ENCODE measurements around the gene PCDHB11. TPM values are rescaled to one million over a fixed set of nuclear protein-coding genes. Genes with fewer than 3 reads are reported as not detected.
"Not testable (repeated sequence)": the region's sequence is repeated elsewhere in the genome, so short reads cannot be mapped to it uniquely, and the experiment has no call there.

The PCDHB11 gene
- total RNA-seq, 2 experiments from 2014 or later = not detected

GRCh38 chr5:141201646-141202045 is 2.2 kb downstream of the PCDHB11 start:
- DNase-seq; H3K4me3 Mint-ChIP-seq; POLR2A ChIA-PET; H3K36me3 Mint-ChIP-seq; H3K27me3 Mint-ChIP-seq; H3K27ac Mint-ChIP-seq; H3K4me1 Mint-ChIP-seq; ATAC-seq (ENCODE audit: low read depth): not testable (repeated sequence)
- peaks cover 14% of the 10 kb centered on the region for H3K9me3 Mint-ChIP-seq

GRCh38 chr5:141208478-141208877 is 9.1 kb downstream of the PCDHB11 start, which contains the start of gene PCDHB12:
Gene PCDHB12 (plus strand): TSS chr5:141208719. CDS start chr5:141208908, 189 bp downstream.
- ATAC-seq (ENCODE audit: low read depth) = no peak
- Mint-ChIP-seq H3K27ac (no peak within 1 kb of the TSS), H3K9me3 (peaks cover 7% of the 10 kb centered on the region), H3K4me3 (no peak within 1 kb of the TSS), H3K36me3 (no peaks in the 10 kb centered on the region), H3K27me3 (peaks cover 13% of the 10 kb centered on the region), H3K4me1 (no peaks in the 10 kb centered on the region)
- POLR2A ChIA-PET = no interaction called here
- DNase-seq = no peak

GRCh38 chr5:141210281-141210680 is 10.9 kb downstream of the PCDHB11 start:
- H3K4me1 Mint-ChIP-seq; H3K36me3 Mint-ChIP-seq; H3K4me3 Mint-ChIP-seq; H3K27ac Mint-ChIP-seq; DNase-seq; ATAC-seq (ENCODE audit: low read depth); POLR2A ChIA-PET: not testable (repeated sequence)
- Mint-ChIP-seq H3K27me3 (peaks cover 17% of the 10 kb centered on the region), H3K9me3 (peaks cover 13% of the 10 kb centered on the region)

GRCh38 chr5:141210849-141211248 is 11.4 kb downstream of the PCDHB11 start:
- DNase-seq; POLR2A ChIA-PET; H3K27ac Mint-ChIP-seq; H3K36me3 Mint-ChIP-seq; ATAC-seq (ENCODE audit: low read depth); H3K4me3 Mint-ChIP-seq; H3K4me1 Mint-ChIP-seq: not testable (repeated sequence)
- peaks cover 19% of the 10 kb centered on the region for H3K27me3 Mint-ChIP-seq
- H3K9me3 Mint-ChIP-seq = peaks cover 14% of the 10 kb centered on the region

- ATAC-seq (ENCODE audit: low read depth); H3K4me1 Mint-ChIP-seq; H3K4me3 Mint-ChIP-seq; H3K36me3 Mint-ChIP-seq; DNase-seq; POLR2A ChIA-PET; H3K27ac Mint-ChIP-seq: not testable (repeated sequence)
- Mint-ChIP-seq H3K27me3 (peaks cover 22% of the 10 kb centered on the region), H3K9me3 (peaks cover 18% of the 10 kb centered on the region)
These were observed 14.4 kb downstream of the PCDHB11 start, which contains the start of gene PCDHB13 for GRCh38 chr5:141213656-141214339. Gene PCDHB13 (plus strand): TSS chr5:141213919. CDS start chr5:141214124, 205 bp downstream.

- DNase-seq; H3K27ac Mint-ChIP-seq; ATAC-seq (ENCODE audit: low read depth); H3K36me3 Mint-ChIP-seq; H3K4me1 Mint-ChIP-seq; H3K4me3 Mint-ChIP-seq; POLR2A ChIA-PET: not testable (repeated sequence)
- H3K9me3 Mint-ChIP-seq = peaks cover 21% of the 10 kb centered on the region
- H3K27me3 Mint-ChIP-seq = peaks cover 14% of the 10 kb centered on the region
These were observed 15.2 kb downstream of the PCDHB11 start for GRCh38 chr5:141214583-141214982.

GRCh38 chr5:141215504-141215903 is 16.1 kb downstream of the PCDHB11 start:
- ATAC-seq (ENCODE audit: low read depth); DNase-seq; H3K27ac Mint-ChIP-seq; POLR2A ChIA-PET; H3K27me3 Mint-ChIP-seq; H3K36me3 Mint-ChIP-seq; H3K4me1 Mint-ChIP-seq; H3K4me3 Mint-ChIP-seq: not testable (repeated sequence)
- peaks cover 18% of the 10 kb centered on the region for H3K9me3 Mint-ChIP-seq

- H3K4me1 Mint-ChIP-seq; H3K27ac Mint-ChIP-seq; H3K4me3 Mint-ChIP-seq; ATAC-seq (ENCODE audit: low read depth); DNase-seq; H3K36me3 Mint-ChIP-seq; H3K27me3 Mint-ChIP-seq; POLR2A ChIA-PET: not testable (repeated sequence)
- H3K9me3 Mint-ChIP-seq = peaks cover 16% of the 10 kb centered on the region
These were observed 16.6 kb downstream of the PCDHB11 start for GRCh38 chr5:141216035-141216434.

GRCh38 chr5:141223112-141223783 is 23.8 kb downstream of the PCDHB11 start, which contains the start of gene PCDHB14:
Gene PCDHB14 (plus strand): TSS chr5:141223343. CDS start chr5:141223506, 163 bp downstream.
- no peak for DNase-seq
- peaks cover 7% of the 10 kb centered on the region for H3K27me3 Mint-ChIP-seq
- peaks cover 1% of the 10 kb centered on the region for H3K4me1 Mint-ChIP-seq
- no peaks in the 10 kb centered on the region for H3K36me3 Mint-ChIP-seq
- no peak within 1 kb of the TSS for H3K4me3 Mint-ChIP-seq
- H3K27ac Mint-ChIP-seq = no peak within 1 kb of the TSS
- H3K9me3 Mint-ChIP-seq = peaks cover 9% of the 10 kb centered on the region
- POLR2A ChIA-PET = interaction anchor here (0.7 kb wide), 1 partner anchor 116 kb away, joined by 3 read pairs; no protein-coding TSS in a partner anchor
- ATAC-seq (ENCODE audit: low read depth) = no peak

- H3K9me3 Mint-ChIP-seq; H3K4me3 Mint-ChIP-seq; H3K27me3 Mint-ChIP-seq; H3K4me1 Mint-ChIP-seq; ATAC-seq (ENCODE audit: low read depth); POLR2A ChIA-PET; H3K27ac Mint-ChIP-seq; DNase-seq; H3K36me3 Mint-ChIP-seq: not testable (repeated sequence)
These were observed 25.4 kb downstream of the PCDHB11 start for GRCh38 chr5:141224844-141225243.

- DNase-seq; H3K27me3 Mint-ChIP-seq; H3K4me3 Mint-ChIP-seq; POLR2A ChIA-PET; H3K4me1 Mint-ChIP-seq; H3K27ac Mint-ChIP-seq; ATAC-seq (ENCODE audit: low read depth); H3K9me3 Mint-ChIP-seq; H3K36me3 Mint-ChIP-seq: not testable (repeated sequence)
These were observed 26.0 kb downstream of the PCDHB11 start for GRCh38 chr5:141225421-141225820.

GRCh38 chr5:141234109-141234667 is 34.8 kb downstream of the PCDHB11 start:
- POLR2A ChIA-PET = no interaction called here

GRCh38 chr5:141235922-141236321 is 36.5 kb downstream of the PCDHB11 start:
- DNase-seq; H3K4me1 Mint-ChIP-seq; POLR2A ChIA-PET; ATAC-seq (ENCODE audit: low read depth); H3K4me3 Mint-ChIP-seq; H3K36me3 Mint-ChIP-seq; H3K27ac Mint-ChIP-seq; H3K27me3 Mint-ChIP-seq: not testable (repeated sequence)
- peaks cover 28% of the 10 kb centered on the region for H3K9me3 Mint-ChIP-seq

More at GRCh38 chr5:141234109-141234667, 34.8 kb downstream of the PCDHB11 start:
- H3K4me1 Mint-ChIP-seq = no peaks in the 10 kb centered on the region
- H3K27me3 Mint-ChIP-seq = peaks cover 4% of the 10 kb centered on the region
- no peak for DNase-seq
- peak overlapping the region; percentile 42 for H3K27ac Mint-ChIP-seq
- H3K4me3 Mint-ChIP-seq = no peak overlapping the region
- H3K36me3 Mint-ChIP-seq = peaks cover 1% of the 10 kb centered on the region
- H3K9me3 Mint-ChIP-seq = peaks cover 20% of the 10 kb centered on the region
- ATAC-seq (ENCODE audit: low read depth) = no peak
